Measurements from ENCODE around the gene KCNAB1. TPM values are rescaled to one million over a fixed set of nuclear protein-coding genes. Genes with fewer than 3 reads are reported as not detected.

KCNAB1 gene
- polyA plus RNA-seq, 1 experiment = 0.07 TPM

GRCh38 chr3:156383441-156384025 is 263.2 kb downstream of the KCNAB1 start:
- no peak for DNase-seq (ENCODE audit: low read depth, low spot score)
- no peak overlapping the region for H3K4me3 ChIP-seq (ENCODE audit: low read depth, low read length)
- no peak for TF ChIP-seq CTCF (IDR thresholded peaks at IDR 0.05; ENCODE audit: low read depth, low read length)
- CTCF ChIA-PET = interaction anchor here (0.7 to 6.3 kb wide), 7 partner anchors 10 to 241 kb away, joined by 3 to 162 read pairs (median 3); no protein-coding TSS in a partner anchor
- H3K9me3 ChIP-seq (ENCODE audit: control insufficient read depth, insufficient read depth, low read length) = no peaks in the 10 kb centered on the region
- POLR2A ChIA-PET = no interaction called here
- peaks cover 9% of the 10 kb centered on the region for H3K27me3 ChIP-seq (ENCODE audit: control insufficient read depth, insufficient read depth, low read length)
- no peak overlapping the region for H3K27ac ChIP-seq (ENCODE audit: low read depth, low read length)

GRCh38 chr3:156388497-156389448 is 268.4 kb downstream of the KCNAB1 start:
- ChIA-PET CTCF (no interaction called here), POLR2A (no interaction called here)
- Histone ChIP-seq H3K27ac (ENCODE audit: low read depth, low read length) (no peak overlapping the region), H3K27me3 (ENCODE audit: control insufficient read depth, insufficient read depth, low read length) (peaks cover 8% of the 10 kb centered on the region), H3K9me3 (ENCODE audit: control insufficient read depth, insufficient read depth, low read length) (no peaks in the 10 kb centered on the region), H3K4me3 (ENCODE audit: low read depth, low read length) (no peak overlapping the region)
- no peak for TF ChIP-seq CTCF (IDR thresholded peaks at IDR 0.05; ENCODE audit: low read depth, low read length)
- DNase-seq (ENCODE audit: low read depth, low spot score) = peak; percentile 41

GRCh38 chr3:156389449-156389950 is 269.1 kb downstream of the KCNAB1 start:
- ChIA-PET CTCF (no interaction called here), POLR2A (no interaction called here)
- no peak for TF ChIP-seq CTCF (IDR thresholded peaks at IDR 0.05; ENCODE audit: low read depth, low read length)
- no peak for DNase-seq (ENCODE audit: low read depth, low spot score)
- Histone ChIP-seq H3K4me3 (ENCODE audit: low read depth, low read length) (no peak overlapping the region), H3K27ac (ENCODE audit: low read depth, low read length) (no peak overlapping the region), H3K9me3 (ENCODE audit: control insufficient read depth, insufficient read depth, low read length) (no peaks in the 10 kb centered on the region), H3K27me3 (ENCODE audit: control insufficient read depth, insufficient read depth, low read length) (peaks cover 8% of the 10 kb centered on the region)

GRCh38 chr3:156390846-156391245 is 270.5 kb downstream of the KCNAB1 start:
- ChIA-PET POLR2A (no interaction called here), CTCF (no interaction called here)
- Histone ChIP-seq H3K27me3 (ENCODE audit: control insufficient read depth, insufficient read depth, low read length) (peaks cover 8% of the 10 kb centered on the region), H3K9me3 (ENCODE audit: control insufficient read depth, insufficient read depth, low read length) (no peaks in the 10 kb centered on the region), H3K4me3 (ENCODE audit: low read depth, low read length) (no peak overlapping the region), H3K27ac (ENCODE audit: low read depth, low read length) (no peak overlapping the region)
- no peak for DNase-seq (ENCODE audit: low read depth, low spot score)
- no peak for TF ChIP-seq CTCF (IDR thresholded peaks at IDR 0.05; ENCODE audit: low read depth, low read length)

Measured in AG04450 (cell line).